Peyer's patch (tissue), 4 donors: ENCODE data around the gene NHERF1. TPM values are rescaled to one million over a fixed set of nuclear protein-coding genes. Genes with fewer than 3 reads are reported as not detected.

Experiments used
- DNase-seq, 3 donors: peaks; one replicate each; pipeline ENCODE4 v3.0.0-alpha.2; 2017 to 2019
- H3K27ac ChIP-seq, 4 donors: fragments of 200-600 bp; sonication (generic); one replicate each; pipeline ENCODE4 v1.5.1; 2016 to 2019
- H3K27me3 ChIP-seq, 2 donors: fragments of 200-600 bp; sonication (generic); one replicate each; pipeline ENCODE4 v1.5.1; 2019
- H3K36me3 ChIP-seq, 3 donors: fragments of 200-600 bp; sonication (generic); one replicate each; pipeline ENCODE4 v1.5.1; 2016 to 2019
- H3K4me1 ChIP-seq, 4 donors: fragments of 200-600 bp; sonication (generic); one replicate each; pipeline ENCODE4 v1.5.1; 2016 to 2019
- H3K4me3 ChIP-seq, 4 donors: fragments of 200-600 bp; sonication (generic); 1 replicate in 3 of 4; 2 replicates in 1 of 4; pipeline ENCODE4 v1.5.1; 2016 to 2019; ENCODE audit warnings: mild to moderate bottlenecking in 1 of 4
- H3K9me3 ChIP-seq, 4 donors: fragments of 200-600 bp; sonication (generic); one replicate each; pipeline ENCODE4 v1.5.1; 2016 to 2019; ENCODE audit warnings: mild to moderate bottlenecking in 1 of 4
- POLR2A ChIP-seq, 2 donors: fragments of 450-650 bp; IDR thresholded peaks; one replicate each; pipeline ENCODE4 v1.5.1; 2017; ENCODE audit warnings: antibody characterized with exemption in 2 of 2, mild to moderate bottlenecking in 2 of 2, moderate library complexity in 2 of 2
- total RNA-seq, 4 donors: library from RNA; depleted of rRNA; stranded (reverse); fragments of >200 nt; gene quantifications; one replicate each; pipeline ENCODE4 v1.1.0, GENCODE V29; 2016
- TF ChIP-seq, protein P1 (sequence below), 6 experiments: fragments of 450-650 bp in 4 of 6; fragments of 200-600 bp in 2 of 6; sonication (generic) in 1 of 6; IDR thresholded peaks; one replicate each; pipeline ENCODE4 v1.5.1; 2017 to 2019; ENCODE audit warnings: antibody characterized with exemption in 6 of 6, mild to moderate bottlenecking in 3 of 6, moderate library complexity in 1 of 6

The NHERF1 gene
- total RNA-seq, 4 donors from 2014 or later: 121 to 600 (median 488) TPM

- no peak overlapping the region for H3K4me3 ChIP-seq
- H3K36me3 ChIP-seq: no peaks in the 10 kb centered on the region
- H3K27ac ChIP-seq: peak overlapping the region in 3 of 4 donors; percentile 28 to 82 (median 53)
- peaks cover 0 to 55% (median 44%) of the 10 kb centered on the region in 4 donors for H3K4me1 ChIP-seq
- peak in 1 of 3 donors; percentile 44 for DNase-seq
- H3K27me3 ChIP-seq: peaks cover 0 to 1% of the 10 kb centered on the region in 2 donors
- TF ChIP-seq POLR2A (IDR thresholded peaks at IDR 0.05): no peak
- TF ChIP-seq, protein P1, sequence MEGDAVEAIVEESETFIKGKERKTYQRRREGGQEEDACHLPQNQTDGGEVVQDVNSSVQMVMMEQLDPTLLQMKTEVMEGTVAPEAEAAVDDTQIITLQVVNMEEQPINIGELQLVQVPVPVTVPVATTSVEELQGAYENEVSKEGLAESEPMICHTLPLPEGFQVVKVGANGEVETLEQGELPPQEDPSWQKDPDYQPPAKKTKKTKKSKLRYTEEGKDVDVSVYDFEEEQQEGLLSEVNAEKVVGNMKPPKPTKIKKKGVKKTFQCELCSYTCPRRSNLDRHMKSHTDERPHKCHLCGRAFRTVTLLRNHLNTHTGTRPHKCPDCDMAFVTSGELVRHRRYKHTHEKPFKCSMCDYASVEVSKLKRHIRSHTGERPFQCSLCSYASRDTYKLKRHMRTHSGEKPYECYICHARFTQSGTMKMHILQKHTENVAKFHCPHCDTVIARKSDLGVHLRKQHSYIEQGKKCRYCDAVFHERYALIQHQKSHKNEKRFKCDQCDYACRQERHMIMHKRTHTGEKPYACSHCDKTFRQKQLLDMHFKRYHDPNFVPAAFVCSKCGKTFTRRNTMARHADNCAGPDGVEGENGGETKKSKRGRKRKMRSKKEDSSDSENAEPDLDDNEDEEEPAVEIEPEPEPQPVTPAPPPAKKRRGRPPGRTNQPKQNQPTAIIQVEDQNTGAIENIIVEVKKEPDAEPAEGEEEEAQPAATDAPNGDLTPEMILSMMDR (IDR thresholded peaks at IDR 0.05): no peak
- H3K9me3 ChIP-seq: no peaks in the 10 kb centered on the region
Observed at GRCh38 chr17:74742978-74743545, 5.4 kb upstream of the NHERF1 start.

DNA sequence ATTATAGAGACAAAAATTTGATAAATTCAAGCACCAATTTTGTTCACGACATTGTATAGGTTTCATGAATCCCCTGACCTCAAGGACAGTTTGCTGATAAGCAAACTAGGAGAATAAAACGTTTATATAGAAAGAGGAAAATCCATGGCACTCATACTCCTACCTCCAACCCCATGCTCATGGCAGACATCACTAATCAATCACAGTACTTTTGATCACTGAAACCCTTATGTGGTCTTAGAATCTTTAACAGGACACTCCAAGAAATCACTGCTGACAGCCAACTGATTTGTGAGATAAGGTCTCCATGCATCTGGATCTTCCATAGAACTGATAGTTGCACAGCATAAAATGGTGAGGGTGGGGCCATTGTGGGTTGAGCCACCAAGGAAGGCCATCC, 4.7 kb upstream of the NHERF1 start:
- no peak for DNase-seq
- peaks cover 0 to 48% (median 38%) of the 10 kb centered on the region in 4 donors for H3K4me1 ChIP-seq

GRCh38 chr17:74744349-74744713, 4.1 kb upstream of the NHERF1 start:
- TF ChIP-seq POLR2A (IDR thresholded peaks at IDR 0.05): no peak
- TF ChIP-seq, protein P1 (IDR thresholded peaks at IDR 0.05): no peak
- no peak overlapping the region for H3K4me3 ChIP-seq
- H3K27me3 ChIP-seq: no peaks in the 10 kb centered on the region
- peaks cover 0 to 44% (median 34%) of the 10 kb centered on the region in 4 donors for H3K4me1 ChIP-seq
- DNase-seq: peak in 1 of 3 donors; percentile 49
- H3K36me3 ChIP-seq: no peaks in the 10 kb centered on the region
- no peaks in the 10 kb centered on the region for H3K9me3 ChIP-seq
- peak overlapping the region in 3 of 4 donors; percentile 40 to 85 (median 57) for H3K27ac ChIP-seq

More for the DNA sequence above, 4.7 kb upstream of the NHERF1 start:
- Histone ChIP-seq H3K27me3 (no peaks in the 10 kb centered on the region), H3K36me3 (no peaks in the 10 kb centered on the region), H3K9me3 (no peaks in the 10 kb centered on the region), H3K27ac (peak overlapping the region in 1 of 4 donors; percentile 82), H3K4me3 (no peak overlapping the region)
- TF ChIP-seq, protein P1 (IDR thresholded peaks at IDR 0.05): no peak
- no peak for TF ChIP-seq POLR2A (IDR thresholded peaks at IDR 0.05)

GRCh38 chr17:74744714-74745547, 3.5 kb upstream of the NHERF1 start:
- H3K4me1 ChIP-seq: peaks cover 0 to 44% (median 34%) of the 10 kb centered on the region in 4 donors
- peak overlapping the region in 2 of 4 donors; percentile 28 to 29 for H3K4me3 ChIP-seq
- TF ChIP-seq POLR2A (IDR thresholded peaks at IDR 0.05): peak in 1 of 2 donors; percentile 29
- TF ChIP-seq, protein P1 (IDR thresholded peaks at IDR 0.05): peak; percentile 99 to 100 (median 100)

DNA sequence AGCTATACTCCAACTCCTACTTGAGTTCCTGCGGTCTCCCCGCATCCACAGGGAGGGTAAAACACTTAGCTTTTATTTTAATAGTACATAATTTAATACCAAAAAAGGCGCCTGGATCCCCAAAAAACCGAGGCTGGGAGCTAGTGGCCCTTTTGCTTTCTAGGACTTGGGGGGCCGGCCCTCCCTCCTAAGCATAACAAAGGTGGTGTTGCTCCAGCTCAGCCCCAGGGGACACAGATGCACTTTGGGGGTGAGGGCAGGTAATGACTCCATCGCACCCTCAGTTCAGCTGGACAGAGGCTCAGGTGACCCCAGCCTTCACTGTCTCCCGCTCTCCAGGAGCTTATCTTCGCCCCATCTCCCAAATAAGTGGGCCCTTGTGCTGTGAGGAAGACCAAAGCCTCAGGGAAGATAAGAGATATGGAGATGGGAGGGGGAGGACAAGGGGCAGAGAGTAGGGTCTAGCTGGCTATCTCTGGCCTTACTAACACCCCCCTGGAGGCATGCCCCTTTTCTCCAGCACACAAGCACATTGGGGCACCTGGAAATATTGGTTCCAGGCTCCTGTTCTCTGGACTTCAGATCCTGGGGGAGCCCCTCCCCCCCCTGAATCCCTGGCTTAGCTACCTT, 2.8 kb upstream of the NHERF1 start:
- peaks cover 0 to 39% (median 33%) of the 10 kb centered on the region in 4 donors for H3K4me1 ChIP-seq
- no peak overlapping the region for H3K4me3 ChIP-seq

More at GRCh38 chr17:74744714-74745547, 3.5 kb upstream of the NHERF1 start:
- DNase-seq: peak; percentile 83 to 95 (median 95)
- Histone ChIP-seq H3K36me3 (no peaks in the 10 kb centered on the region), H3K9me3 (no peaks in the 10 kb centered on the region), H3K27ac (peak overlapping the region; percentile 1 to 85 (median 48)), H3K27me3 (no peaks in the 10 kb centered on the region)

More for the DNA sequence above, 2.8 kb upstream of the NHERF1 start:
- TF ChIP-seq POLR2A (IDR thresholded peaks at IDR 0.05): no peak
- TF ChIP-seq, protein P1 (IDR thresholded peaks at IDR 0.05): no peak
- Histone ChIP-seq H3K27me3 (no peaks in the 10 kb centered on the region), H3K9me3 (no peaks in the 10 kb centered on the region), H3K27ac (peak overlapping the region in 2 of 4 donors; percentile 40 to 85), H3K36me3 (no peaks in the 10 kb centered on the region)
- peak in 1 of 3 donors; percentile 43 for DNase-seq
